GM10847 (cell line): Measurements from ENCODE around the gene BMI1.

Source experiments
- POLR2A ChIP-seq: IDR thresholded peaks from 2 replicates; pipeline ENCODE4 v1.6.1; 2011; ENCODE audit not compliant: insufficient read length; ENCODE audit errors: extremely low read depth

The BMI1 gene

DNA sequence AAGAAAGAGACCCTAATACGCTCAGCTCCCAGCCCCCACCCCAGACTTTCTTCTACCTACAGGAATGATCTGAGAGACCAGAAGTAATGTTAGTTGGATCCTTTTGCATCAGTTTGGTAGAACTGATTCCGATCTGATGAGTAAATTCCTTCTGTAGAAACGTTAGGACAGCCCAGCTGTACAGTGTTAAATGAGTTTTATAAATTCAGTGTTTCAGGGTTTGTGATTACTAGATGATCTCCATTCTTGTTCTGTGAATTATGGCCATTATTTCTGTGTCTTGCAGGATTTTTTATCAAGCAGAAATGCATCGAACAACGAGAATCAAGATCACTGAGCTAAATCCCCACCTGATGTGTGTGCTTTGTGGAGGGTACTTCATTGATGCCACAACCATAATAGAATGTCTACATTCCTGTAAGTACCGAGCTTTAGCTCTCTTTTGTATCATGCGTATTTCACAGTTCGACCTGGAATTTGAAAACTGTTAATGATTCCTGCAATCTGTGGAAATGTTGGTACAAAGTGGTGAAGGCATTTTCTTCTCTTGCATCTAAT, 5.3 kb downstream of the BMI1 start:
- TF ChIP-seq POLR2A = no peak

DNA sequence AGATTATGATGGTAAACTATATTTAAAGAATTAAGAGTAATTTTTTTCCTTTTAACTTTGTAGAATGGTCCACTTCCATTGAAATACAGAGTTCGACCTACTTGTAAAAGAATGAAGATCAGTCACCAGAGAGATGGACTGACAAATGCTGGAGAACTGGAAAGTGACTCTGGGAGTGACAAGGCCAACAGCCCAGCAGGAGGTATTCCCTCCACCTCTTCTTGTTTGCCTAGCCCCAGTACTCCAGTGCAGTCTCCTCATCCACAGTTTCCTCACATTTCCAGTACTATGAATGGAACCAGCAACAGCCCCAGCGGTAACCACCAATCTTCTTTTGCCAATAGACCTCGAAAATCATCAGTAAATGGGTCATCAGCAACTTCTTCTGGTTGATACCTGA, 8.3 kb downstream of the BMI1 start:
- TF ChIP-seq POLR2A = no peak

DNA sequence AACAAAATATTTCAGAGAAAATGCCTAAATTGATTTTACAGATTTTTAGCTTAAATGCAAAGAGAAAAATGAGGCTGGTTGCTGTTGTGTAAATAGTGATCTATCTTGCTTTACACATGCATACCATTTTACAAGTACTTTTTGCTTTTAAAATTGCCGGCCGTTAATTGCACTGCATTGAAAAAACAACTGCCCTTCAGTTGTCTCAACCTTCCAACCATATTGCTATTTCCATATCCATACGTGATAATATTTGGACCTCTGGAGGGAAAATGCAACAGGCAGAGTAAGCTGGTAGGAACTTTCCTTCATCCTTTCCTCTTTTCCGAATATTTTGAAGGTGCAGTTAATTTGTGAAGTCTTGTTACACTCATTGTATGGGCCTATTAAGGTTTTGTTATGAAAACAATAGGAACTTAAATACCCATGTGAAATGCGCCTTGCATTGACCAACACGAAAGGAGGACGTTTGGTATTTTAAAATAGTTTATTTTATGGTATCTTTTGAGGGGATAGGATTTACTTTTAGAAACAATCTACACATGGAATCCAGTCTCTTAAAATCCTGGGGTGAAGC, 11.3 kb downstream of the BMI1 start:
- no peak for TF ChIP-seq POLR2A

DNA sequence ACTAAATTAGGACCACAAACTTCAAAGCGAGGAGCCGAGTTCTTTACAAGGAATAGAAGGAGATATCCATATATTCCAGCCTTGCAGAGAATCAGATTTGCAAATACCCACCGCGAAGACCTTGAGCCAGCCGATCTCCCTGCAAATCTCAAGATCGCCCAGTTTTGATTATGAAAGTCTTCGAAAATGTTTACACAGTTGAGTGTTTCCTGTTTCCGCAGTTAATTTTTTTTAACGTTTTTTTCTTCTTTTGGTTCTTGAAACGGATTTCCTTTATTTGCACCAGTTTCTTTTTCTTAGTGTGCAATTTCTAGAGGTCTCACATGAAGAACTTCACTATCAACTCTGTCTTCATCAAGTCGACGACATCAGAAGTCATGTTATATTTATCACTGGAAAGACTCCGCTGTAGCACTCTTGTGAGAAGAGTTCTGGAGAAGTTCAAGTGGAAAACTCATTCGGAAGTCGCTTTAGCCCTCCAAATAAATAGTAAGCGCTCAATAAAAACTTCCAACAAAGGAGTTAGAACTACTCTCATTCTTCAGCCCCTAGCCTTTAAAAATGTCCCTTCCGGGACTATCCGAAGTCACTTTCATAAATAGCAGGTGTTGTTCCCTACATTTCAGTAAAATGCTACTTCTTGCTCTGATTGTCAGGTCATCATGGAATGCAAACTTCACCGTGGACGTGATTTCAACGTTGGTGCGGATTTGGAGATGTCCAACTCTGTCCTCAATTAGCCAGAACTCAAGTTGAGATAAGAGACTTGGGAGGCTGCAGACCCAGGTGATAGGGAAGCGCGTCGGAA, 12.5 kb downstream of the BMI1 start:
- TF ChIP-seq POLR2A = no peak

DNA sequence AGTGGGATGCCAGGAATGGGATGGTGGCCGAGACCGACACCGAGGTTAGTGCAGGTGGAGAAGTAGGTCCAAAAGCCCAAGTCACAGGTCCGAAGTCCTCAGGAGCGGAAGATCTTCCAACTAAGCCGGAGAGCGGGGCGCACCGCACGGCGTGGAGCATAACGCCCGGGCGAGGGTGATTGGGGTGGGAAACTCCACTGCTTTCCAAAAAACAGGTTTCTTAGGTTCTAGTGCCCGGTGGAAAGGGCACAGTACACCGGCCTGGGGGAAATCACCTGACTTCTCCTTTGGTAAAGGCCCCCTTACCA, 13.0 kb downstream of the BMI1 start:
- no peak for TF ChIP-seq POLR2A

DNA sequence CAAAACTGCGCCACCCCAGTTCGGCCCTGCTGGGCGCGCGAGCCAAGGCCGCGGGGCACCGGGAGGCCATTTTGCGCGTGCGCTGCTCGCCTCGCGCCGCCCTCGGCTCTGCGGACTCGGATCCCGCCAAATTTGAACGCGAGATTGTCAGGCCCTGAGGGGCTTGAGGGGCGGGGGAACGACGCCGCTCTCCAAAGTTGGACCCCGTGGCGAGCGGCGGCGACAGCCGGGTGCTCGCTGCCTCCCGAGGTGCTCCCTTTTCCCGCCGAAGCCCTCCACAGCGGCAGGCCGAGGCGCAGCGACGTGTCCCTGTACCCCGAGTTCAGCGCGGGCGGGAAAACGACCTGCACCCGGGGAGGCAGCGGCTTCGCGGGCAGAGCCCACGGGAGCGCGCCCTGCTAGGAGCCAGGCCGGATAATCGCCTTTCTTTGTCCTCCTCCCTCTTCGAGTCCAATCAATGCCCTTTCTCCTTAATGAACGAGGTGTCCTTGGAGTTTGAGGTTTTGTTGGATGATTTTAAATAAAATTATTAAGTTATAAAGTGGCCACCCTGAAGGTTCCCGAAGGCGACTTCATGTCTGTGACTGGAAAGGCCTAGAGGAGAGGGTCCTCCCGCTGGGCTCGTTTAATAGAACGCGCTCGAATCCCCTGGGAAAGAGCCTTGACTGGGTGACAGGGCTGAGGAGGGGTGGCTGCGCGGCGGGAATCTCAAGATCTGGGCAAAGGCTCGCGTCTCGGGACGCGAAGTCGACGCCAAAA, 13.7 kb downstream of the BMI1 start:
- TF ChIP-seq POLR2A = no peak

DNA sequence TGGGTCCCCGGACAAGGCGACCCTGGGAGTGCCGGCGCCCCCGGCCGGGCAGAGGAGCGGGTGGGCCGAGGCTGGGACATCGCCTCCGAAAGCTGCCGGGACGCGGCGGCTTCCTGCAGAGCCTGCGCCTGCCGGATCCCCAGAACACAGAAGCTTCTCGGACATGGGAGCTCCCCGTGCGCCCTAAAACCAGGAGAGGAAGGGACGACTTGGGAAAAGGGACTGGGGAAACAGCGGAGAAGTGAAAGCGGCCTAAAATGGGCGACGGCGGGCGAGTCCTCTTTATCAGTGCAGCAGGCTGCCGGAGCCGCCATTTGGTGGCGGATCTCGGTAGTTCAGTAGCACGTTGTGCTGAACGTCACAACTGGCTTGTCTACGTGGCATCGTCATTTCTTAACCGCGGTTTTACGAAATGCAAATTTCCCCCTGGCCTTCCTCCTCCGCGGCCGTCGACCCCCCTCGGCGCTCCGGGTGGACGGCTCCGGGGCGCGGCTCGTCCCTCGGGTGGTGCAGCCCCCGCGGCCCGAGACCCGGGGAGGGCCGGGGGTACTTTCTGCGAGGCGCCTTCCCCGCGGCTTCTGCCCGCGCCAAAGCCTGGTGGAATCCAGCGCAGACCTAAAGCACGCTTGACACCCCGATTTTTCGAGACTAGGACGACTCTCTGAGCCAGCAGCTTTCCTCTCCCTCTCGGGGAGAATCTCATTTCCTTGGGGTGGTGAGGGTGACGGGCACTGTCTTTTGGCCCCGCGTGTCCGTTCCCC, 14.5 kb downstream of the BMI1 start:
- TF ChIP-seq POLR2A = peak; percentile 21

DNA sequence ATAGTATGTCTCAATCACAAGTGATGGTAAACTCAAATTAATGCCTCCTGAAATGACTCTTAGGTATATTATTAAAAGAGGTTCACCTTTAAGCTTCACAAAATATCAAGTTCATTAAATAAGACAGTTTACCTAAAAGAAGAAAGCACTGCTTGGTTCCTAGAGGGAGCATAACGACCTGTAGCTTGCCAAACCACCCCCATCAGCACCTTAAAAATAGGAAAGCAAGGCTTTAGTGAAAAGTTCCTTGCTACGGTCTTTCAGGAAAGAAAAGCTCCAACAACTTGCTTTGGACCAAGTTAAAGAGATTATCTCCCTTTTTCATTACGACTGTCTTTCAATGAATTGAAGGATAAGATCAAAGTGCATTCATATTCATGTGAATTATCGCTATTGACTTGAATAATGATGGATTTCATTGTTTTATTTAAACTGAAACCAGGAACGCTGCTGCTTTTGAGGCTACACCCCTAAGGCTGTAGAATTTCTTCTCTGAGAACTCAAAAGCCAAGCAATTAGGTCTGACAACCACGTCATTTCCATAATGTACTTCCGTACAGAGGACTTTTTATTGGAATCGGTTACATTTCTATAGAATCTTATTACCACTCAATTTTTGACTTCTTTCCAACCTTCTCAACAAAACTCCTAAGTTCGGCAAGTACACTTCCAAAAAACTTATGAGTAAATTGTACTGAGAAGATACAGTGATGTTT, 17.4 kb downstream of the BMI1 start:
- TF ChIP-seq POLR2A = no peak

DNA sequence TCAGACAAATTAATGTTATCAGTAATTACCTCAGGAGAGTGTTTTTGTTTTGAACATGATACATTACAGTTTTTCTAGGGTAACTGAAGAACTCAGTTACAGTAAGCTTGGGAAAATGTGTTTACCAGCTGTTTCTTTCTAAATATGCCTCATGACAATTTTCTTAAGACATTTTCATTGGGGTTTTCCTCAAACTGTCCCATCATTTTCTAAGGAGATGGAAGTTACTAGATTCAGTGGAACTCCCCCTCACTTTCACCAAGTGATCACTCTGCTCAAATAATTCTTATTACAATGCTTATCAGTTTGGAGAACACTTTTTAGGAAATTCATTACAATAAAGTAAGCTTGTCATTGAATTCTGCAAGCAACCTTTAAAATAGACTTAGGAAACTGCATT, 18.0 kb downstream of the BMI1 start:
- TF ChIP-seq POLR2A = no peak

DNA sequence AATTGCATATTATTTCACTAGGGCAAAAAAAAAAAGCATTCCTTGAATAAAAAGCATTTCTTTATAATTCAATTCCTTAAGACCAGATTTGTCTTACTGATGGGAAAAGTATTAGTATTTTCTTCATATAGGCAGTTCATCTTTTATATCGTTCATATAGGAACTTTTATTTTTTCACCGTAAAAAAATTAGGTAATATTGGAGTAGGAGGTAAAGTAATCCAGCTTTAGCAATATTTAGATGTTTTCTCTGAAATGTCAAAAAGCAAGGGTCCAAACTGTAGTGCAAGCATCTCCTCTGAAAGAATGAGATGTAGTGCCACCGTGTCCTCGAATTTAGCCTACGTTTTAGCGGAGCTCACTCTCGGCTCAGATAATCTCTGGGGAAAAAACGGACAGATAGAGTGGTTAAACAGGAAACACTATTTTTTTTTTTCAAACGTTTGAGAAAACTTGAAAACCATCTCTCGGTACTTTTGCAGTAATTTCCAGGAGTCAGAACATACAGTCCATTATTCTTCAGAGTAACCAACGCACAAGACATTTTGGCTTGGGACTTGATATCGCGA, 18.9 kb downstream of the BMI1 start:
- no peak for TF ChIP-seq POLR2A

DNA sequence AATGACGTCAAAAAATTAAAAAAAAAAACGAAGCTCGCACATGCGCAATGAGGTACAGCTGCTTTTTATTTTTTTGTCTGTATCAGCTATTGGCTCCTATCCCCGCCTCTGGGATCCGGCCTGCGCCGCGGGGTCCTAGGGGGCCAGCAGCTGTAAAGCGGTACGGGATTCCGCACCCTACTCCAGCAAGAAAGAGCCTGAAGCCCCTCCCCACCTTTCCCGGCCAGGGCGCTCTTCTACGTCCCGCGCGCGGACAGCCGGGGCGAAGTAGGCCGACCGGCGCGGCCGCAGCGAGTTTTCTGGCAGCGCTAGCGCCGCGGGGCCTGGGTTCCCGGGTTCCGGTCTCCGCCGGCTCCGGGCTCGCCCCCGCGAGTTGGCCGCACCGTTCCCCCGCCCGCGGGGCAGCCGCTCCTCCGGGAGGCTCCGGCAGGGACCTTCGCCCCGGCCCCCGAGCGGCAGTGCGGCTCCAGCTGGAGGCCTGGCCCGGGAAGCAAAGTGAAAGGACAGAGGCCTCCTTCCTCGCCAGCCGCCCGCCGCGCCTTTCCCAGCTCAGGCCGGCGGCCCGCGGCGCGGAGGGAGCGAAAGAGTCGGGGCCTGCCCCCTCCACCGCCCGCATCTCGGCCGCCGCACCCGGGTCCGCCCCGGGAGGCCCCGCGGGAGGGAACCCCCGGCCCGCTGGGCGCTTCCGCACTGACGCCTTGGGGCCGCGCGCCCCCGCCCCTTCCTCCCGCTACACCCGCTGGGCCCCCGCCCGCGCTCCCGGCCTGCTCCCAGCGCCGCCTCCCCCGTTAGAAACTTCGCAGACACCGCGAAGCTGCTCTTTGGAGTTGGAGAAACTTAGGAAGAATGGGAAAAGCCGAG, 19.7 kb downstream of the BMI1 start:
- no peak for TF ChIP-seq POLR2A

DNA sequence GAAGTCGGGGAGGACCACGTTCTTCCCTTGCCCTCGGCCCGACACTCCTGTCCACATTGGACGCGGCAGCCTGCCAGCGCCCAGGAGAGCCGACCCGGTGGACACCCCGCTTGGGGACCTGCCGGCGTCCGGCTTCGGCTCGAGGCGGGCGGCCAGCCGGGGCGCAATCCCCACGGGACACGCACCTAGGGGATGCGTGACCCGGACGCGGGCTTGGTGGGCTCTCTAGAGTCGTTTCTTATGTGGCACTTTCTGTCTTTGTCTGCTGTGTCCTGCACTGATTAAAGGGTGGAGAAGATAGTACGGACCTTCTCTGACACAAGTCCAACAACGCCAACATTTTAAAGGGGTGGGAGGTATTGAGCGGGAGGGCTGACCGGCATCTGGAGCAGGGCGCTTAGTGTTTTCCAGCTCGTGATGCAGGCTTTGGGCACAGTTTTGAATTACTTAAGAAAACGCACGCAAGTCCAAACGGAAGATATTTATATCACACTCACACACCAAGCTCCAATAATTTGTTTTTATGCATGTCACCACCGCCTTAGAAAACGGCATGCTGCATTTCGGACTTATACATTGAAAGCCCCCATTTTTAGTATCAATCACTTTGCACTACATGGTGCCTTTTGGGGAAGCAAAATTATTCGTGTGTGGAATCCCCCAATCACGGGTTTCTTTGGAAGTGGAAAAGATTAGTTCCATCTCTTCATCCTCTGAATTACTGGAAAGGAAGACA, 20.5 kb downstream of the BMI1 start:
- no peak for TF ChIP-seq POLR2A

DNA sequence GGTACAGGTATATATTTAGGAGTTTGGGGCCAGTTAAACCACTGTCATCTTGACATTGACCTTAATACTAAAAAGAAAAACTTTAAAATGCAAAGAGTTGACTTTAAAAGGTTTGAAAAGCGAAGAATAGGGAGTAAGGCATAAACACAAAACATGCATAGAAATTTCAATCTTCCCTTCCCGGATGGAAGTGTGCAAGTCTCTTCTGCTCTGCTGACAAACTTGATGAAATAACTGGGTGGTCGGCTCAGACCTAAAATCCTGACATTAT, 21.0 kb downstream of the BMI1 start:
- no peak for TF ChIP-seq POLR2A
